T-helper 2 cell treated with Interferon-gamma antibody and Interleukin-4, amounts not matched to agents 5 μg/mL and 100 μg/mL, for 36 hours (primary cell): Measurements from ENCODE around the gene YEATS4.

Experiments used
- DNase-seq: peaks from one replicate; pipeline ENCODE4 v3.0.0; 2021; ENCODE audit warnings: low spot score
- H3K27ac Mint-ChIP-seq: one replicate; pipeline ENCODE4 v1.8.0; 2021; ENCODE audit warnings: mild to moderate bottlenecking, mixed read lengths
- H3K27me3 Mint-ChIP-seq: one replicate; pipeline ENCODE4 v1.8.0; 2021; ENCODE audit warnings: low read depth, mixed read lengths
- H3K36me3 Mint-ChIP-seq: one replicate; pipeline ENCODE4 v1.8.0; 2021; ENCODE audit warnings: low read depth, mixed read lengths
- H3K4me1 Mint-ChIP-seq: one replicate; pipeline ENCODE4 v1.8.0; 2021; ENCODE audit warnings: low read depth, mixed read lengths
- H3K4me3 Mint-ChIP-seq: one replicate; pipeline ENCODE4 v1.8.0; 2022; ENCODE audit warnings: mild to moderate bottlenecking, moderate library complexity, mixed read lengths
- H3K9me3 Mint-ChIP-seq: one replicate; pipeline ENCODE4 v1.8.0; 2021; ENCODE audit warnings: mixed read lengths

YEATS4 gene

DNA sequence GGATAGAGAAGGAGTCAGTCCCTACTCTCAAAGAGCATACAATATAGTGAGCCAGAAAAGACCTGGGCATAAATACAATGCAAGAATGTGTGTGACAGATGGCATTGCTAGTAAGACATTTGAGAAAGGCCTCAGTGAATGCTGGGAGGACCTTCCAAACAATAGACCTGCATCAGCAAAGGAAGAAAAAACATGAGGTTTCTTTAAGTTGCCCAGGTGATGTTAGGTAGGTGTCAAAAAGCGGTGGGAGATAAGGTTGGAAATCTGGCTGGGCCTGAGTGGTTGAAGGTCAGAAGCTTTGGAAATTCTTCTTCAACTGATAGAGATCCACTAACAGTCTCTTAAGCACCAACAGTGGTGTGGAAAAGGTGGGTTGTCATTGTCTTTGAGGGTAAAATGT is 60.2 kb downstream of the YEATS4 start:
- Mint-ChIP-seq H3K4me3 (no peak overlapping the region), H3K9me3 (no peaks in the 10 kb centered on the region), H3K4me1 (no peaks in the 10 kb centered on the region), H3K27ac (no peak overlapping the region), H3K36me3 (no peaks in the 10 kb centered on the region), H3K27me3 (no peaks in the 10 kb centered on the region)
- DNase-seq: no peak

DNA sequence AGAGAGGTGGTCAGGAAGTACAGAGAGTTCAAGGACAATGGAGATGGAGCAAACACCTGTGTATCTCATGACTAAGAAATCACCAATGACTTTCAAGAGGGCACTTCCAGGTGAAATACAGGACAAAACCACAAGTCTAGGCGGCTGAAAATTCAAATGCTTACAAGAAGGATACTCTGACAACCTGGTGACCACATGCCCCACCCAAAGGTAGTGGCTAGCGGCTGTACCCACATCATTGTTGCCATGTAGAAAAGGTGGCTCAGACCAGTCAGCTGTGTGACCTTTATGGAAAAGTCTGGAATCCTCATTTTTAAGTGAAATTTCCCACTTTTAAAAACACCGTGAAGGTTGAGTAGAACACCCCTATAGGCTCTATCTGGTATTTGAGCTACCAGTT is 62.0 kb downstream of the YEATS4 start:
- no peak overlapping the region for H3K4me3 Mint-ChIP-seq
- DNase-seq: no peak
- H3K27ac Mint-ChIP-seq: no peak overlapping the region
- no peaks in the 10 kb centered on the region for H3K9me3 Mint-ChIP-seq
- H3K4me1 Mint-ChIP-seq: peaks cover 5% of the 10 kb centered on the region
- H3K27me3 Mint-ChIP-seq: no peaks in the 10 kb centered on the region
- H3K36me3 Mint-ChIP-seq: no peaks in the 10 kb centered on the region

DNA sequence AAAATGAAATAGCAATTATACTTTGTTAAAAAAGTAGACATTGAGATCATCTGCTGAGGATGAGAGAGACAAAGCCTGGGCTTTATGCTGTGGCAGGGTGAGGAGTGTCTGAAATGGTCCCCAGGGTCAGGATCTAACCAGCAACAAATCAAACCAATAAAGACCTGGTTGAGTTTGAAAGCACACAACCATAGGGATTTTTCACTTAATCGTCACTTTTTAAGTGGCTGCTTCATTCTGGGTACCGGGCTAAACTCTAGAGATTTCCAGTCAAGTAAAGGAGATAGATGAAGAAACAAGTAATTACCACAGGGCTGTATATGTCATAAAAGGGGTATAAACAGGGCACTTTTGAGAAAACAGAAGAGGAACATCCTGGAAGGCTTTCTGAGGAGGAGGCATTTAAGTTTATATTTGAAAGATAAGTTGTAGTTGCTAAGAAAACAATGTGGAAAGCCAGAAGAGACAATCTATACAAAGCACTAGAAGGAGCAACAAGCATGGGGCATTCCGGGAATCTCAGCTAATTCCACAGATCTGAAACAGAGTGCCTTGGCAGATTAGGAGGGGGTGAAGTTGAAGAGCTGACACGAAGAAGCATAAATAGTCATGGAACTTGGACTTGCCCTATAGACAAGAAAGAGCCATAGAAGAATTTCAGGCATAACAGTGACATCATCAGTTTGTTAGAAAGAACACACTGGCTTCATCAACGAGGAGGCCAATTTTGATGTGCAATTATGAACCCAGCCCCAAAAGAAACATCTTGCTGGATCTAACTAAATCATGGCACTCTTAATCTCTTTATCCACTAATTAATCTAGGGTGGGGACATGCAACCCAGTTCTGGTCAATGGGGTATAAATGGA is 63.7 kb downstream of the YEATS4 start:
- no peaks in the 10 kb centered on the region for H3K9me3 Mint-ChIP-seq
- no peak overlapping the region for H3K4me3 Mint-ChIP-seq
- H3K27ac Mint-ChIP-seq: no peak overlapping the region
- no peaks in the 10 kb centered on the region for H3K27me3 Mint-ChIP-seq
- no peaks in the 10 kb centered on the region for H3K36me3 Mint-ChIP-seq
- peaks cover 5% of the 10 kb centered on the region for H3K4me1 Mint-ChIP-seq
- DNase-seq: no peak

DNA sequence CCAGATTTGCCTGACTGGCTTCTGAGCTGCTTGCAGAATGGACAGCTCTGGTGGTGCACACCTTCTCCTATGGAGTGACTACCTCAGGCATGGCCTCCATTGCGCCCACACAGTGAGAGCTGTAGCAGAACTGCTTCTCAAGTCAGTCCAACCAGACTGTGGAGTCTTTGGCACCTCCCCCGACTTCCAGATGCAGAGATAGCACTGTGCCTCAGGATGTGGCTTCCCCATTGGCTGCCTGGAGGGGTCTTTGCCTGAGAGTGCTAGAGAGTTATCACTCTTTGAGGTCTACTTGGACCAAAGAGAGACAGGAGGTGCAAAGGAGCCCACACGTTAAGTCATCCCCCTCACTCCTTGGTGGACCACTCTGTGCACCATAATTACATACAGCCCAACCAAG is 65.9 kb downstream of the YEATS4 start:
- Mint-ChIP-seq H3K27me3 (no peaks in the 10 kb centered on the region), H3K4me1 (peaks cover 5% of the 10 kb centered on the region), H3K4me3 (no peak overlapping the region), H3K9me3 (no peaks in the 10 kb centered on the region), H3K27ac (no peak overlapping the region), H3K36me3 (no peaks in the 10 kb centered on the region)
- no peak for DNase-seq

DNA sequence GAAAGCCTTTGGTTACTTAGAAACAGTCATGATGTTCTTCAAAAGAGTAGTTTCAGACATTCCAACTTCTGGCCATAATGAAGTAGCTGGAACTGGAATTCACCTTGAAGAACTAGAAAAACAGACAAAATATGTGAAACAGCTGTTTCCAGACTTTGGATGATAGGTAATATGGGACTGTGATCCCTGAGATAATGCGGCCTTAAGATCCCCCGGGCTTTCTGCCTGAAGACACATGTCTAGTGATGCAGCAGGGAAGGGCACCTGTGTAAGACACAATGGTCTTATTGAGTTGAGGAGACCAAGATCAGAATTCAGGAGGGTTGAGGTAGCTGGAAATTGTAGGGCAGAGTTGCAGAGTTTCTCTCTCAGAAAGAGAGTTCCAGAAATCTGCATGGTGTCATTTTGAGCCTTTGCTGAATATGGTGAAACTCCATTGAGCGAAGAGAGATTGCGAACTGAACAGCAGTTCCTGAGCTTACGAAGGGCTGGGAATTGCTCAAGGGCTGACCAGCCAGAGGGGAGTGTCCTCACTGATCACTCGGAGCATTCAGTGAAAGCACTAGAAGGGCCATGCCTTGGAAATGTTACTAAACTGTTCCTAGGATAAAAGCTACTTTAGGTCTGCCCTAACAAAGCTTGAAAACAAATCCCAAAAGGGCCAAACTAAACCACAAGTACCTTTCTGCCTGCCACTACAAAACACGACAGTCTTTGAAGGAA is 69.0 kb downstream of the YEATS4 start:
- DNase-seq: no peak
- Mint-ChIP-seq H3K9me3 (no peaks in the 10 kb centered on the region), H3K27ac (no peak overlapping the region), H3K4me3 (no peak overlapping the region), H3K36me3 (no peaks in the 10 kb centered on the region), H3K4me1 (peaks cover 5% of the 10 kb centered on the region), H3K27me3 (no peaks in the 10 kb centered on the region)

DNA sequence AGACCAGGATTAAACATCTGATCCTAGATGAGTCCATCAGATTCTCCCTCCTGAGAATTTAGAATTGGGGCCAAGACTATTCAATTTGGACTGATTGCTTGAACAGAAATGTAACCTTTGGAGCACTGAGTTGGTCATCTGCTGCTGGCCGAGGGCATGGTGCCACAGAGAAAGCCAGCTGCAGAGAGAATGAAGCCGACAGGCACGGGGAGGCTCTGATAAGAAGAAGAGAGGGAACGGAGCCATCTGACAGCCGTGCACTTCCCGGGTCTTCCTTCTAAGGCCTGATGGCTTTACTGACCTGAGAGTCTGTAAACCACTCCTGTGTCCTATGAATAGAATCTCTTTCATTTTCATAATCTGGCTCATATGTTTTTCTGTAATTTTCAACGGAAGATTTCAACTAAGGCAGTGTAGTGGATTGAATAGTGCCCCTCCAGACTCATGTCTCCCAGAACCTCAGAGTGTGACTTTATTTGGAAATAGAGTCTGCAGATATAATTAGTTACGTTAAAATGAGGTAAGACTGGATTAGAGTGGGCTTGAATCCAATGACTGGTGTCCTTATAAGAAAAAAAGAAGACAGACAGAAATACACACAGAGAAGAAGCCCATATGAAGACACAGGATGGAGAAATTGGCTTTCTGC is 71.5 kb downstream of the YEATS4 start:
- Mint-ChIP-seq H3K27me3 (peaks cover 8% of the 10 kb centered on the region), H3K4me1 (no peaks in the 10 kb centered on the region), H3K9me3 (no peaks in the 10 kb centered on the region), H3K36me3 (no peaks in the 10 kb centered on the region), H3K4me3 (no peak overlapping the region), H3K27ac (no peak overlapping the region)
- no peak for DNase-seq

DNA sequence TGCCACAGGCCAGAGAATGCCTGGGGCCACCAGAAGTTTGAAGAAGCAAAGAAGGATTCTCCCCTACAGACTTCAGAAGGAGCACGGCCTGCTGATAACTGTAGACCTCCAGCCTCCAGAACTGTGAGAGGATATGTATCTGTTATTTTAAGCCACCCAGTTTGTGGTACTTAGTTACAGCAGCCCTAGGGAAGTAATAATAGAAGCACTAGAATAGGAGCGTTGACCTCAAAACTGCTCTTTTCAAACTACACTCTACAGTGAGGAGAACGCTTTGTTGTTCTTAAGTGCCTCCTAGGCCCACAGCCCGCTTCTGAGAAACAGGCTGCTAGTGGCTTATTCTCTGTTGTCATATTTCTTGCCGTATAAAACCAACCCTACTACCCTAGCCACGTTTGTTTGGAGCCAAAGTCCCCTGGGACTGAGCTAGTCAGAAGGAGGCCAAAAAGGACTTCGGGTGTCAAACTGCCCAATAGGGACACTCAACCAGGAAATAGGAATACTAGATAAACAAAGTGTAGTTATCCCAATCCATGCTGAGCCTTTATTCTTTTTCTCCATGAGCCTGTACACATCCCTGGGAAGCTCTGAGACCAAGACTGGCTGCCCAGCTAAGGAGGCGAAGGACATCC is 72.2 kb downstream of the YEATS4 start:
- H3K27ac Mint-ChIP-seq: no peak overlapping the region
- no peaks in the 10 kb centered on the region for H3K36me3 Mint-ChIP-seq
- no peak overlapping the region for H3K4me3 Mint-ChIP-seq
- H3K9me3 Mint-ChIP-seq: no peaks in the 10 kb centered on the region
- no peak for DNase-seq
- H3K4me1 Mint-ChIP-seq: no peaks in the 10 kb centered on the region
- H3K27me3 Mint-ChIP-seq: peaks cover 8% of the 10 kb centered on the region

DNA sequence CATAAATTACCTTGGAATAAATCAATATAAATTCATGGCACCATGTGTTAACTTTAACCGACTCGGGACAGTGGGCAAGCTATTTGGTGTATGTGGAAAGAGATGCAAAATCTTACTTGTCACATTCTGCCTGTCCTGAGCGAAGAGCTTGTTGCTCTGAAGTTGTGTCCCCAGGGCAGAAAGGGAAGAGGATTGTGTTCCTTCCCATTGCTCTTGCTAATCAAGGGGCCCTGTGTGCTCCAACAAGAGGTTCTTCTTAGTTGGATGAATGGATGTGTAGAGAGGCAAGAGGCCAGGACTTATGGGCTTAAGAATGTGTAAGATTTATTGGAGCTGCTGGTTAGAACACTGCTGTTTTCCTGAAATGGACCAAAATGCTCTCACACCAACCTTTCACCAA is 74.1 kb downstream of the YEATS4 start:
- Mint-ChIP-seq H3K27me3 (peaks cover 8% of the 10 kb centered on the region), H3K27ac (no peak overlapping the region)

DNA sequence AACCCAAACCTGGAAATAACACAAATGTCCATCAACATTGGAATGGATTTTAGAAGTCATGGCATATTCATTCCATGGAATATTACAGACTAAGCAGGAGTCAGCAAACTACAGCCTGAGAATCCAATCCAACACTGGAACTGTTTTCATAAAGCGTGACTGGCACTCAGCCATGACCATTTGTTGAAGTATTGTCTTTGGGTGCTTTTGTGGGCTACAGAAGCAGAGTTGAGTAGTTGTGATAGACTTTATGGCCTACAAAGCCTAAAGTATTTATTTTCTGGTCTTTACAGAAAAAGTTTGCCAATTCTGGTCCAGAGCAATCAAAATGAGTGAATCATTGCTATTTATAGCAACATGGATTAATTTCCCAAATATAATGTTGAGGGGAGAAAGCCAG is 76.1 kb downstream of the YEATS4 start:
- Mint-ChIP-seq H3K9me3 (no peaks in the 10 kb centered on the region), H3K4me1 (no peaks in the 10 kb centered on the region), H3K4me3 (no peak overlapping the region), H3K27ac (no peak overlapping the region), H3K36me3 (no peaks in the 10 kb centered on the region), H3K27me3 (peaks cover 8% of the 10 kb centered on the region)
- DNase-seq: no peak

More for the DNA sequence above, 74.1 kb downstream of the YEATS4 start:
- H3K36me3 Mint-ChIP-seq: no peaks in the 10 kb centered on the region
- H3K9me3 Mint-ChIP-seq: no peaks in the 10 kb centered on the region
- H3K4me1 Mint-ChIP-seq: no peaks in the 10 kb centered on the region
- no peak for DNase-seq
- H3K4me3 Mint-ChIP-seq: no peak overlapping the region

DNA sequence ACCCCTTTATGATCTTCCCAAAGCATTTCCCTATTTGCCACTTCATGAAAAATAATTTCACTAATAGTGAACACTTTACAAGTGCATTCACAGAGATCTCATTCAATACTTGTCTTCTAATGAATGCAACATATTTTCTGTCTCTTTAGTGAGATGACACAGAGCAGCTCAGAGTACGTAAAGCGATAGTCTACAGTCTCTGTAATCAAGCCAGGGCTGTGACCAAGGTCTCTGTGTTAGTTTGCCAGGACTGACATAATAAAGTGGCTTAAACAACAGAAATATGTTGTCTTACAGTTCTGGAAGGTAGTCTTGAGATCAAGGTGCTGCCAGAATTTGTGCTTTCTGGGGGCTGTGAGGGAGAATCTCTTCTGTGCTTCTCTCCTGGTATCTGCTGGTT is 77.5 kb downstream of the YEATS4 start:
- no peak for DNase-seq
- Mint-ChIP-seq H3K27me3 (peaks cover 8% of the 10 kb centered on the region), H3K36me3 (no peaks in the 10 kb centered on the region), H3K4me1 (no peaks in the 10 kb centered on the region), H3K9me3 (no peaks in the 10 kb centered on the region), H3K27ac (no peak overlapping the region), H3K4me3 (no peak overlapping the region)

DNA sequence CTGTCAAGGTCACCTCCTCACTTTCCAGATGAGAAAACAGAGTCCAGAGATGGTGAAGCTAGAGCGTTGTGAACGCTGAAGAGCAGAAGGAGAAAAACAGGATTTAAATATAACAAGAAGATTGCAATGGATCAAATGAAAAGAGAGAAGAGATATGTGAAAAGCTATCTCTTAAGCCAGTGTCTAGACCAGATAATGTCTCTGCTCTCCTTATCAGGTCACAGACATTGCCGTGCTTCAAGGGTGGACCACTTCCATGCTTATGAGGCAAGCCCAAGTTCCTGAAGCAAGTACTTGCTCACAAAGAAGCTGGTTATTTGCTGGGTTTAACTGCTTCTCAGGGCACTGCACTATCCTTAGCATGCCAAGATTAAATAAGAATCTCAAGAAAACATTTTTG is 79.0 kb downstream of the YEATS4 start:
- no peak overlapping the region for H3K27ac Mint-ChIP-seq
- no peak overlapping the region for H3K4me3 Mint-ChIP-seq
- no peaks in the 10 kb centered on the region for H3K36me3 Mint-ChIP-seq
- no peak for DNase-seq
- H3K4me1 Mint-ChIP-seq: no peaks in the 10 kb centered on the region
- H3K9me3 Mint-ChIP-seq: no peaks in the 10 kb centered on the region
- peaks cover 10% of the 10 kb centered on the region for H3K27me3 Mint-ChIP-seq

DNA sequence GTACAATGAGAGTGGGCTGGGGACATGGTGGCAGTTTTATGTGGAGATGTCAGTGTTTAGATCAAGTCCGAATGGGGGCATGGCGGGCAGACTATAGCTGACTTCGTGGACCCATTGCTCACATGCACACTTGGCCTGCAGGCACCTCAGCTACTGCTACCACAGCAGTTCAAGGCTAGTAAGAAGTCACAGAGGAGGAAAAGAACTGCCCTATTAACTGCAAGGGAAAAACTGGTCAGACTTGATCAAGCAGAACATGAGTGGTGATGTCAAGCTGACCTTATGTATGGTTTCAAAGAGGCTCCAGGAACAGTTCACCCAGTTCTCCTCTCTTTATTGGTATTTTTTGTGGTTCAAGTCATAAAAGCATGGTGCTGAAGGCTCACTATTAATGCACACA is 80.5 kb downstream of the YEATS4 start:
- peaks cover 5% of the 10 kb centered on the region for H3K27me3 Mint-ChIP-seq
- no peaks in the 10 kb centered on the region for H3K36me3 Mint-ChIP-seq
- no peak overlapping the region for H3K4me3 Mint-ChIP-seq
- DNase-seq: no peak
- H3K4me1 Mint-ChIP-seq: no peaks in the 10 kb centered on the region
- H3K9me3 Mint-ChIP-seq: no peaks in the 10 kb centered on the region
- no peak overlapping the region for H3K27ac Mint-ChIP-seq
